HEK293 (cell line): ENCODE results near the gene ID1.
A peak's percentile ranks its signal among the peaks of the same experiment; 100 is the strongest.

ENCODE experiments used
- GLIS2 ChIP-seq: fragments of 450-650 bp; formaldehyde crosslinking; IDR thresholded peaks from 2 replicates; pipeline ENCODE4 v1.5.1; 2016; ENCODE audit warnings: missing biosample characterization, missing genetic modification characterization
- HOXC10 ChIP-seq: sonication (generic); formaldehyde crosslinking; IDR thresholded peaks from 2 replicates; pipeline ENCODE4 v1.8.1; 2023; ENCODE audit warnings: mild to moderate bottlenecking, missing genetic modification reagents
- MYNN ChIP-seq: fragments of 450-650 bp; formaldehyde crosslinking; IDR thresholded peaks from 2 replicates; pipeline ENCODE4 v1.5.1; 2016; ENCODE audit warnings: missing biosample characterization, missing genetic modification characterization, borderline replicate concordance
- REPIN1 ChIP-seq: fragments of 450-650 bp; formaldehyde crosslinking; IDR thresholded peaks from 2 replicates; pipeline ENCODE4 v1.5.1; 2017; ENCODE audit warnings: missing biosample characterization, missing genetic modification characterization, low read depth
- SP3 ChIP-seq: fragments of 450-650 bp; formaldehyde crosslinking; IDR thresholded peaks from 2 replicates; pipeline ENCODE4 v1.5.1; 2016; ENCODE audit warnings: missing biosample characterization, missing genetic modification characterization
- YY1 ChIP-seq: fragments of 450-650 bp; formaldehyde crosslinking; IDR thresholded peaks from 2 replicates; pipeline ENCODE4 v1.5.1; 2018; ENCODE audit warnings: missing biosample characterization, missing genetic modification characterization
- ZBTB48 ChIP-seq: fragments of 450-650 bp; formaldehyde crosslinking; IDR thresholded peaks from 2 replicates; pipeline ENCODE4 v1.5.1; 2016; ENCODE audit warnings: missing biosample characterization, missing genetic modification characterization
- ZNF10 ChIP-seq: fragments of 450-650 bp; formaldehyde crosslinking; IDR thresholded peaks from 2 replicates; pipeline ENCODE4 v1.5.1; 2017; ENCODE audit warnings: missing biosample characterization, missing genetic modification characterization
- ZNF112 ChIP-seq: fragments of 450-650 bp; formaldehyde crosslinking; IDR thresholded peaks from 2 replicates; pipeline ENCODE4 v1.5.0; 2017; ENCODE audit warnings: missing biosample characterization, missing genetic modification characterization
- ZNF114 ChIP-seq: fragments of 450-650 bp; formaldehyde crosslinking; IDR thresholded peaks from 2 replicates; pipeline ENCODE4 v1.5.0; 2017; ENCODE audit warnings: missing biosample characterization, missing genetic modification characterization
- ZNF121 ChIP-seq: fragments of 450-650 bp; formaldehyde crosslinking; IDR thresholded peaks from 2 replicates; pipeline ENCODE4 v1.5.1; 2016; ENCODE audit warnings: missing biosample characterization, missing genetic modification characterization
- ZNF146 ChIP-seq: fragments of 450-650 bp; formaldehyde crosslinking; IDR thresholded peaks from 2 replicates; pipeline ENCODE4 v1.5.1; 2016; ENCODE audit warnings: missing biosample characterization, missing genetic modification characterization
- ZNF175 ChIP-seq: fragments of 450-650 bp; formaldehyde crosslinking; IDR thresholded peaks from 2 replicates; pipeline ENCODE4 v1.5.1; 2016; ENCODE audit warnings: missing biosample characterization, missing genetic modification characterization
- ZNF211 ChIP-seq: fragments of 450-650 bp; formaldehyde crosslinking; IDR thresholded peaks from 2 replicates; pipeline ENCODE4 v1.5.1; 2016; ENCODE audit warnings: low read depth, missing biosample characterization, missing genetic modification characterization
- ZNF341 ChIP-seq: fragments of 450-650 bp; formaldehyde crosslinking; IDR thresholded peaks from 2 replicates; pipeline ENCODE4; 2016; ENCODE audit warnings: low read depth, missing biosample characterization, missing genetic modification characterization
- ZNF350 ChIP-seq: fragments of 450-650 bp; formaldehyde crosslinking; IDR thresholded peaks from 2 replicates; pipeline ENCODE4 v1.5.0; 2017; ENCODE audit warnings: missing biosample characterization, mild to moderate bottlenecking, missing genetic modification characterization
- ZNF473 ChIP-seq: fragments of 450-650 bp; formaldehyde crosslinking; IDR thresholded peaks from 2 replicates; pipeline ENCODE4 v1.5.1; 2017; ENCODE audit warnings: missing biosample characterization, missing genetic modification characterization
- ZNF48 ChIP-seq: fragments of 450-650 bp; formaldehyde crosslinking; IDR thresholded peaks from 2 replicates; pipeline ENCODE4 v1.5.1; 2016; ENCODE audit warnings: missing biosample characterization, missing genetic modification characterization
- ZNF529 ChIP-seq: fragments of 450-650 bp; formaldehyde crosslinking; IDR thresholded peaks from 2 replicates; pipeline ENCODE4 v1.5.1; 2017; ENCODE audit warnings: missing genetic modification characterization, missing biosample characterization; ENCODE audit not compliant: insufficient replicate concordance
- ZNF530 ChIP-seq: fragments of 450-650 bp; formaldehyde crosslinking; IDR thresholded peaks from 2 replicates; pipeline ENCODE4 v1.5.1; 2016; ENCODE audit warnings: low read depth, missing biosample characterization, missing genetic modification characterization
- ZNF549 ChIP-seq: fragments of 450-650 bp; IDR thresholded peaks from 2 replicates; pipeline ENCODE4 v1.5.1; 2018; ENCODE audit warnings: missing biosample characterization, missing genetic modification characterization, mild to moderate bottlenecking, inconsistent platforms, moderate library complexity
- ZNF555 ChIP-seq: fragments of 450-650 bp; formaldehyde crosslinking; conservative IDR thresholded peaks from 2 replicates; pipeline ENCODE4 v1.5.1; 2017; ENCODE audit warnings: missing biosample characterization, mild to moderate bottlenecking, missing genetic modification characterization, inconsistent platforms
- ZNF600 ChIP-seq: fragments of 450-650 bp; formaldehyde crosslinking; IDR thresholded peaks from 2 replicates; pipeline ENCODE4 v1.5.1; 2016; ENCODE audit warnings: missing biosample characterization, missing genetic modification characterization
- ZNF623 ChIP-seq: fragments of 450-650 bp; formaldehyde crosslinking; IDR thresholded peaks from 2 replicates; pipeline ENCODE4 v1.5.1; 2016; ENCODE audit warnings: missing biosample characterization, missing genetic modification characterization
- ZNF629 ChIP-seq: fragments of 450-650 bp; formaldehyde crosslinking; IDR thresholded peaks from 2 replicates; pipeline ENCODE4 v1.5.1; 2017; ENCODE audit warnings: missing biosample characterization, missing genetic modification characterization
- ZNF664 ChIP-seq: fragments of 450-650 bp; formaldehyde crosslinking; IDR thresholded peaks from 2 replicates; pipeline ENCODE4 v1.5.1; 2016; ENCODE audit warnings: missing biosample characterization, missing genetic modification characterization
- ZNF670 ChIP-seq: fragments of 450-650 bp; formaldehyde crosslinking; IDR thresholded peaks from 2 replicates; pipeline ENCODE4 v1.5.1; 2016; ENCODE audit warnings: missing biosample characterization, missing genetic modification characterization, low read depth
- ZNF768 ChIP-seq: fragments of 450-650 bp; formaldehyde crosslinking; IDR thresholded peaks from 2 replicates; pipeline ENCODE4 v1.5.1; 2018; ENCODE audit warnings: missing biosample characterization, mild to moderate bottlenecking, missing genetic modification characterization
- ZNF843 ChIP-seq: fragments of 450-650 bp; formaldehyde crosslinking; IDR thresholded peaks from 2 replicates; pipeline ENCODE4 v1.5.1; 2016; ENCODE audit warnings: missing biosample characterization, missing genetic modification characterization
- ZSCAN30 ChIP-seq: fragments of 450-650 bp; IDR thresholded peaks from 2 replicates; pipeline ENCODE4 v1.5.1; 2018; ENCODE audit warnings: missing biosample characterization, mild to moderate bottlenecking, missing genetic modification characterization, moderate library complexity
- ZXDB ChIP-seq: fragments of 450-650 bp; formaldehyde crosslinking; IDR thresholded peaks from 2 replicates; pipeline ENCODE4 v1.5.1; 2016; ENCODE audit warnings: missing biosample characterization, missing genetic modification characterization
- TF ChIP-seq, protein P1 (sequence below): fragments of 450-650 bp; formaldehyde crosslinking; IDR thresholded peaks from 2 replicates; pipeline ENCODE4 v1.5.1; 2016; ENCODE audit warnings: missing biosample characterization, missing genetic modification characterization
- TF ChIP-seq, protein P2 (sequence below): fragments of 450-650 bp; formaldehyde crosslinking; IDR thresholded peaks from 2 replicates; pipeline ENCODE4 v1.5.1; 2016; ENCODE audit warnings: missing biosample characterization, missing genetic modification characterization
- TF ChIP-seq, protein P3 (sequence below): fragments of 450-650 bp; formaldehyde crosslinking; IDR thresholded peaks from 2 replicates; pipeline ENCODE4 v1.5.1; 2016; ENCODE audit warnings: missing biosample characterization, missing genetic modification characterization
- TF ChIP-seq, protein P4 (sequence below): fragments of 450-650 bp; IDR thresholded peaks from 2 replicates; pipeline ENCODE4 v1.5.1; 2018; ENCODE audit warnings: missing biosample characterization, mild to moderate bottlenecking, missing genetic modification characterization

ID1 gene

DNA sequence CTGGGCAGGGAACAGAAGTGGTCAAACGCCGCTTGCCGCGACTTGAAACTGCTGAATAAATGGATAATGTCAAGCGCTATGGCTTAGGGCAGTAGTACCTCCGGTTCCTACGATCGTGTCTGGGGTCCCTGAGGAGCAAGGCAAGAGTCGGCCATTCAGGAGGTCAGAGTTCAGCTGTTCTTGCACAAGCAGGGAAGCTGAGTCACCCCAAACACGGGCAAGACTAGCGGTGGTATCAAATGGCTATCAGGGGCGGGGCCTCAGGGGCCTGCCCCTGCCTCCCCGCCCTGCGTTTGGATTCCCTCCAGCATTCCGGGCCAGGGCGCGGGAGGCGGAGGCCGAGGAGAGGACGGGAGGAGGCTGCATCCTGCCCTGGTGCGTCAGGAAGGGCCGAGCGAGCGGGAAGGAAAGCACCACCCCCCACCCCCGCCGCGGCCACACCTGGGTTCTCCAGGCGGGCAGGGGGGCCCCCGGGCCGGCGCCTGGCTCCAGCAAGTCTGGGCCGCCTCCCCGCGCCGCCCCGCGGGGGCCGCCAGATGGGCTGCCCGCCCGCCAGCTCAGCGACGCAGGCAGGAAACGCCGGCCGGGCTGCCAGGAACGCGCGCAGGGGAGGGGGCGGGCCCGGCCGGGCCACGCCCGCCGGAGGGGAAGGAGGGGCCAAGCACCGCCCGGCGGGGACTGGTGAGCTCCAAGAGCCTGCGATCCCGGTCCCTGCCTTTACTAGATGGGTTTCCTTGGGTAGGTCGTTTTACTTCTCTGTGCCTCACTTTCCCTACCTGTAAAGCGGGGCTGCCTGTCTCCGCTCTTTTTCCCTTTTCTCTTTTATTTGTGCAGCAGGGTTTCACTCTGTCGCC, 32.2 kb upstream of the ID1 start (continued):
- no peak for TF ChIP-seq ZNF10
- TF ChIP-seq ZSCAN30, result peak; percentile 95
- TF ChIP-seq, protein P1, sequence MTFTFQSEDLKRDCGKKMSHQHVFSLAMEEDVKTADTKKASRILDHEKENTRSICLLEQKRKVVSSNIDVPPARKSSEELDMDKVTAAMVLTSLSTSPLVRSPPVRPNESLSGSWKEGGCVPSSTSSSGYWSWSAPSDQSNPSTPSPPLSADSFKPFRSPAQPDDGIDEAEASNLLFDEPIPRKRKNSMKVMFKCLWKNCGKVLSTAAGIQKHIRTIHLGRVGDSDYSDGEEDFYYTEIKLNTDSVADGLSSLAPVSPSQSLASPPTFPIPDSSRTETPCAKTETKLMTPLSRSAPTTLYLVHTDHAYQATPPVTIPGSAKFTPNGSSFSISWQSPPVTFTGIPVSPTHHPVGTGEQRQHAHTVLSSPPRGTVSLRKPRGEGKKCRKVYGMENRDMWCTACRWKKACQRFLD (tag by site-specific recombination), result no peak
- TF ChIP-seq ZNF175 (tag by site-specific recombination), result no peak
- no peak for TF ChIP-seq ZNF114 (tag by site-specific recombination)
- TF ChIP-seq ZNF146 (tag by site-specific recombination), result no peak
- TF ChIP-seq ZNF530 (tag by site-specific recombination), result no peak
- no peak for TF ChIP-seq ZNF112 (tag by site-specific recombination)
- peak; percentile 85 for TF ChIP-seq ZNF600 (tag by site-specific recombination)
- no peak for TF ChIP-seq ZNF473 (tag by site-specific recombination)
- TF ChIP-seq ZBTB48 (tag by site-specific recombination), result peak; percentile 79
- TF ChIP-seq YY1, result peak; percentile 28; the same call in 1 of the 2 replicates
- TF ChIP-seq ZNF350 (tag by site-specific recombination), result no peak
- no peak; the same call in 1 of the 2 replicates for TF ChIP-seq MYNN
- TF ChIP-seq ZNF549 (tag by site-specific recombination), result no peak
- TF ChIP-seq, protein P2, sequence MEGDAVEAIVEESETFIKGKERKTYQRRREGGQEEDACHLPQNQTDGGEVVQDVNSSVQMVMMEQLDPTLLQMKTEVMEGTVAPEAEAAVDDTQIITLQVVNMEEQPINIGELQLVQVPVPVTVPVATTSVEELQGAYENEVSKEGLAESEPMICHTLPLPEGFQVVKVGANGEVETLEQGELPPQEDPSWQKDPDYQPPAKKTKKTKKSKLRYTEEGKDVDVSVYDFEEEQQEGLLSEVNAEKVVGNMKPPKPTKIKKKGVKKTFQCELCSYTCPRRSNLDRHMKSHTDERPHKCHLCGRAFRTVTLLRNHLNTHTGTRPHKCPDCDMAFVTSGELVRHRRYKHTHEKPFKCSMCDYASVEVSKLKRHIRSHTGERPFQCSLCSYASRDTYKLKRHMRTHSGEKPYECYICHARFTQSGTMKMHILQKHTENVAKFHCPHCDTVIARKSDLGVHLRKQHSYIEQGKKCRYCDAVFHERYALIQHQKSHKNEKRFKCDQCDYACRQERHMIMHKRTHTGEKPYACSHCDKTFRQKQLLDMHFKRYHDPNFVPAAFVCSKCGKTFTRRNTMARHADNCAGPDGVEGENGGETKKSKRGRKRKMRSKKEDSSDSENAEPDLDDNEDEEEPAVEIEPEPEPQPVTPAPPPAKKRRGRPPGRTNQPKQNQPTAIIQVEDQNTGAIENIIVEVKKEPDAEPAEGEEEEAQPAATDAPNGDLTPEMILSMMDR (tag by site-specific recombination), result no peak
- no peak for TF ChIP-seq ZNF768 (tag by site-specific recombination)
- peak; percentile 99 for TF ChIP-seq GLIS2 (tag by site-specific recombination)
- TF ChIP-seq, protein P3, sequence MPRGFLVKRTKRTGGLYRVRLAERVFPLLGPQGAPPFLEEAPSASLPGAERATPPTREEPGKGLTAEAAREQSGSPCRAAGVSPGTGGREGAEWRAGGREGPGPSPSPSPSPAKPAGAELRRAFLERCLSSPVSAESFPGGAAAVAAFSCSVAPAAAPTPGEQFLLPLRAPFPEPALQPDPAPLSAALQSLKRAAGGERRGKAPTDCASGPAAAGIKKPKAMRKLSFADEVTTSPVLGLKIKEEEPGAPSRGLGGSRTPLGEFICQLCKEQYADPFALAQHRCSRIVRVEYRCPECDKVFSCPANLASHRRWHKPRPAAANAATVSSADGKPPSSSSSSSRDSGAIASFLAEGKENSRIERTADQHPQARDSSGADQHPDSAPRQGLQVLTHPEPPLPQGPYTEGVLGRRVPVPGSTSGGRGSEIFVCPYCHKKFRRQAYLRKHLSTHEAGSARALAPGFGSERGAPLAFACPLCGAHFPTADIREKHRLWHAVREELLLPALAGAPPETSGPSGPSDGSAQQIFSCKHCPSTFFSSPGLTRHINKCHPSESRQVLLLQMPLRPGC (tag by site-specific recombination), result peak; percentile 87
- no peak for TF ChIP-seq ZNF48
- no peak for TF ChIP-seq ZNF211 (tag by site-specific recombination)
- TF ChIP-seq ZNF843 (tag by site-specific recombination), result no peak
- no peak for TF ChIP-seq ZNF670
- TF ChIP-seq ZXDB (tag by site-specific recombination), result peak; percentile 95
- TF ChIP-seq REPIN1 (tag by site-specific recombination), result no peak
- peak; percentile 86 for TF ChIP-seq ZNF629 (tag by site-specific recombination)
- TF ChIP-seq ZNF664 (tag by site-specific recombination), result no peak
- peak; percentile 70 for TF ChIP-seq SP3 (tag by site-specific recombination)
- TF ChIP-seq HOXC10, result no peak
- peak; percentile 65 for TF ChIP-seq ZNF341 (tag by site-specific recombination)
- TF ChIP-seq, protein P4, sequence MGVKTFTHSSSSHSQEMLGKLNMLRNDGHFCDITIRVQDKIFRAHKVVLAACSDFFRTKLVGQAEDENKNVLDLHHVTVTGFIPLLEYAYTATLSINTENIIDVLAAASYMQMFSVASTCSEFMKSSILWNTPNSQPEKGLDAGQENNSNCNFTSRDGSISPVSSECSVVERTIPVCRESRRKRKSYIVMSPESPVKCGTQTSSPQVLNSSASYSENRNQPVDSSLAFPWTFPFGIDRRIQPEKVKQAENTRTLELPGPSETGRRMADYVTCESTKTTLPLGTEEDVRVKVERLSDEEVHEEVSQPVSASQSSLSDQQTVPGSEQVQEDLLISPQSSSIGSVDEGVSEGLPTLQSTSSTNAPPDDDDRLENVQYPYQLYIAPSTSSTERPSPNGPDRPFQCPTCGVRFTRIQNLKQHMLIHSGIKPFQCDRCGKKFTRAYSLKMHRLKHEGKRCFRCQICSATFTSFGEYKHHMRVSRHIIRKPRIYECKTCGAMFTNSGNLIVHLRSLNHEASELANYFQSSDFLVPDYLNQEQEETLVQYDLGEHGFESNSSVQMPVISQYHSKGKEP (tag by site-specific recombination), result peak; percentile 77; the same call in 1 of the 2 replicates
- TF ChIP-seq ZNF623, result no peak
- no peak for TF ChIP-seq ZNF121 (tag by site-specific recombination)
- no peak for TF ChIP-seq ZNF529 (tag by site-specific recombination)
- TF ChIP-seq ZNF555, result no peak
